ENCODE data around the gene KLF13. TPM values are rescaled to one million over a fixed set of nuclear protein-coding genes. Genes with fewer than 3 reads are reported as not detected.

Gene KLF13
- total RNA-seq, 1 donor from 2014 or later = 31.0 TPM

GRCh38 chr15:31393444-31394091 is 66.9 kb downstream of the KLF13 start:
- no peaks in the 10 kb centered on the region for H3K9me3 Mint-ChIP-seq (ENCODE audit: unreplicated experiment)
- Histone ChIP-seq H2AFZ (ENCODE audit: low read depth, low read length) (no peak overlapping the region), H3K4me2 (ENCODE audit: low read length) (no peak overlapping the region), H3K9ac (ENCODE audit: low read length) (no peak overlapping the region), H3K4me3 (ENCODE audit: insufficient read depth, low read depth, low read length) (no peak overlapping the region), H3K4me1 (ENCODE audit: insufficient read depth, low read length) (peaks cover 14% of the 10 kb centered on the region), H3K36me3 (ENCODE audit: insufficient read depth, low read length) (no peaks in the 10 kb centered on the region), H4K20me1 (ENCODE audit: insufficient read depth, low read length) (no peaks in the 10 kb centered on the region), H3K9me3 (ENCODE audit: insufficient read depth, low read depth, low read length) (no peaks in the 10 kb centered on the region), H3K27ac (ENCODE audit: low read depth, low read length) (no peak overlapping the region), H3K27me3 (ENCODE audit: insufficient read depth, low read length) (no peaks in the 10 kb centered on the region), H3K79me2 (ENCODE audit: insufficient read depth, low read length) (no peaks in the 10 kb centered on the region)
- H3K27ac Mint-ChIP-seq (ENCODE audit: unreplicated experiment) = no peak overlapping the region
- TF ChIP-seq, protein P1, sequence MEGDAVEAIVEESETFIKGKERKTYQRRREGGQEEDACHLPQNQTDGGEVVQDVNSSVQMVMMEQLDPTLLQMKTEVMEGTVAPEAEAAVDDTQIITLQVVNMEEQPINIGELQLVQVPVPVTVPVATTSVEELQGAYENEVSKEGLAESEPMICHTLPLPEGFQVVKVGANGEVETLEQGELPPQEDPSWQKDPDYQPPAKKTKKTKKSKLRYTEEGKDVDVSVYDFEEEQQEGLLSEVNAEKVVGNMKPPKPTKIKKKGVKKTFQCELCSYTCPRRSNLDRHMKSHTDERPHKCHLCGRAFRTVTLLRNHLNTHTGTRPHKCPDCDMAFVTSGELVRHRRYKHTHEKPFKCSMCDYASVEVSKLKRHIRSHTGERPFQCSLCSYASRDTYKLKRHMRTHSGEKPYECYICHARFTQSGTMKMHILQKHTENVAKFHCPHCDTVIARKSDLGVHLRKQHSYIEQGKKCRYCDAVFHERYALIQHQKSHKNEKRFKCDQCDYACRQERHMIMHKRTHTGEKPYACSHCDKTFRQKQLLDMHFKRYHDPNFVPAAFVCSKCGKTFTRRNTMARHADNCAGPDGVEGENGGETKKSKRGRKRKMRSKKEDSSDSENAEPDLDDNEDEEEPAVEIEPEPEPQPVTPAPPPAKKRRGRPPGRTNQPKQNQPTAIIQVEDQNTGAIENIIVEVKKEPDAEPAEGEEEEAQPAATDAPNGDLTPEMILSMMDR (IDR thresholded peaks at IDR 0.05; ENCODE audit: insufficient read depth, low read depth, low read length) = no peak
- no peak for TF ChIP-seq EZH2 (IDR thresholded peaks at IDR 0.05; ENCODE audit: insufficient read depth, low read length)
- no peaks in the 10 kb centered on the region for H3K36me3 Mint-ChIP-seq (ENCODE audit: low read depth, unreplicated experiment)
- H3K4me3 Mint-ChIP-seq (ENCODE audit: unreplicated experiment) = peak overlapping the region; percentile 20
- peaks cover 8% of the 10 kb centered on the region for H3K4me1 Mint-ChIP-seq (ENCODE audit: low read depth, unreplicated experiment)
- DNase-seq (ENCODE audit: low read depth) (no peak), FAIRE-seq (no peak)
- H3K27me3 Mint-ChIP-seq (ENCODE audit: low read depth, unreplicated experiment) = peaks cover 11% of the 10 kb centered on the region

DNA sequence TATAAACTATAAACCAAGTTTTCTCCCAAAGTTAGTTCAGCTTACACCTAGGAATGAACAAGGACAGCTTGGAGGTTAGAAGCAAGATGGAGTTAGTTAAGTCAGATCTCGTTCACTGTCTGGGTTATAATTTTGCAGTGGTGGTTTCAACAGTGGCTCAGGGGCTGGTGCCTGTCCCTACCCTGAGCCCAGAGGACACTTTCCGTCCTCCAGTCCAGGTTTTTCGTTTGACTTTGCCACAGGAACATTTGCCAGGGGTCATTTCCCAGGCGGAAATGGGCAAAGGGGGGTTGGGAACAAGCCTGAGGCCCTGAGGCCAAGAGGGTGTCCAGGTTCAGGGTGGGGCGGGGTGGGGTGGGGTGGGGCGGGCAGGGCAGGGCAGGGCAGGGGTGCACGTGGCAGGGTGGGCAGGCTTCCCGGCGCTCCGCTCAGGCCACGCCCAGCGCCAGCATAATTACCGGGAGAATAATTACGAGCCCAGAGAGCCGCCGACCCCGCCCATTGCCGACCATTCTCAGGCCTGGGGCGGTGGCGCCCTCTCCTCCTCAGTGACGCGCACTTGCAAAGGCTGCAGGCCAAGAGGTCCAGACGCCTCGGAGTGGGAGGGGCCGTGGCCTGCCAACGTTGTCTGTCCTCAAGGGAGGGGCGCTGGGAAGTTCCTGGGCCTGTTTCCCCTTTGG is 70.4 kb downstream of the KLF13 start:
- H3K4me1 ChIP-seq (ENCODE audit: insufficient read depth, low read length) = peaks cover 24% of the 10 kb centered on the region
- FAIRE-seq (no peak), DNase-seq (ENCODE audit: low read depth) (peak; percentile 51)
- Mint-ChIP-seq H3K36me3 (ENCODE audit: low read depth, unreplicated experiment) (no peaks in the 10 kb centered on the region), H3K4me3 (ENCODE audit: unreplicated experiment) (no peak overlapping the region), H3K27ac (ENCODE audit: unreplicated experiment) (peak overlapping the region; percentile 75), H3K9me3 (ENCODE audit: unreplicated experiment) (no peaks in the 10 kb centered on the region), H3K27me3 (ENCODE audit: low read depth, unreplicated experiment) (peaks cover 21% of the 10 kb centered on the region), H3K4me1 (ENCODE audit: low read depth, unreplicated experiment) (peaks cover 12% of the 10 kb centered on the region)
- no peak overlapping the region for H3K27ac ChIP-seq (ENCODE audit: low read depth, low read length)
- H3K27me3 ChIP-seq (ENCODE audit: insufficient read depth, low read length) = no peaks in the 10 kb centered on the region
- no peak overlapping the region for H3K9ac ChIP-seq (ENCODE audit: low read length)
- TF ChIP-seq EZH2 (IDR thresholded peaks at IDR 0.05; ENCODE audit: insufficient read depth, low read length) = no peak
- TF ChIP-seq, protein P1 (IDR thresholded peaks at IDR 0.05; ENCODE audit: insufficient read depth, low read depth, low read length) = no peak
- no peaks in the 10 kb centered on the region for H3K79me2 ChIP-seq (ENCODE audit: insufficient read depth, low read length)
- H3K4me2 ChIP-seq (ENCODE audit: low read length) = peak overlapping the region; percentile 61
- H4K20me1 ChIP-seq (ENCODE audit: insufficient read depth, low read length) = no peaks in the 10 kb centered on the region
- H2AFZ ChIP-seq (ENCODE audit: low read depth, low read length) = peak overlapping the region; percentile 68
- no peaks in the 10 kb centered on the region for H3K9me3 ChIP-seq (ENCODE audit: insufficient read depth, low read depth, low read length)
- no peaks in the 10 kb centered on the region for H3K36me3 ChIP-seq (ENCODE audit: insufficient read depth, low read length)
- no peak overlapping the region for H3K4me3 ChIP-seq (ENCODE audit: insufficient read depth, low read depth, low read length)

All from astrocyte (in vitro differentiated cells and primary cell).